ELF-1 (cell line): Measurements from ENCODE around the gene APOBEC3H.

Experiments used
- DNase-seq: peaks from one replicate; pipeline ENCODE4 v3.0.0-alpha.2; 2016; ENCODE audit warnings: low read depth, low spot score

Gene APOBEC3H

DNA sequence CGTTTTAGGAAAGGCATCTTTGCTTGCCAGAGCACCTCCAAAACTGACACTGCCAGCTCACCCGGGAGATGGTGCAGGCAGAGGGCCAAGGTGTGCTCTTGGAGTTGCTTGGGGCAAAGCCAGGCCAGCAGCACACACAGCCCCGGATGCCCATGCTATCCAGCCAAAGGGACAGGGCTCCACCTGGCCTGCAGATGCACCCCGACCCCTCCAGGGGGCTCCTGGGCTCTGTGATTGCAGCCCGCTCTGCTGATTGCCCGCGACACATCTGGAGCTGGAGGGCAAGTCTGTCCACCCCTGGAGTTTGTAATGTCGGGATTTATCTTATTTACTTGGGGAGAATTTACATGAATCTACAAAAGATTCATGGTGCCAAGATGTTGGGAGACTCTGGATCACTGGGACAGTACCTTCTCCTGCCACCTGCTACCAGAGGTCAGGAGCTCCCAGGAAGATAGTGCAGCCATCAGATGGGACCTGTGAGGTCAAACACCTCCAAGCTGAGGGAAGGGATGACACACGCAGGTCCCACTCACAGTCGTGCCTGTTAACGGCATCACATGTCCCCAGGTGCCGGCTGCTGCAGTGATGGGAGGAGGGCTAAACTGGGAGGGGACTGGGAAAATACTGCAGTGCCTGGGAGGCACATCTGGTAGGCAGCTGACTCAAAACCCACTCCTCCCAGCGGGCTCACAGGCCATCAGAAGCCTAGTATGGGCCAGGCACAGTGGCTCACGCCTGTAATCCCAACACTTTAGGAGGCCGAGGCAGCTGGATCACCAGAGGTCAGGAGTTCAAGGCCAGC lies 38.2 kb downstream of the APOBEC3H start:
- DNase-seq, result peak; percentile 86

- DNase-seq, result no peak
Observed at GRCh38 chr22:39136317-39136716, 39.3 kb downstream of the APOBEC3H start.

GRCh38 chr22:39138357-39138997 lies 41.4 kb downstream of the APOBEC3H start:
- no peak for DNase-seq

DNA sequence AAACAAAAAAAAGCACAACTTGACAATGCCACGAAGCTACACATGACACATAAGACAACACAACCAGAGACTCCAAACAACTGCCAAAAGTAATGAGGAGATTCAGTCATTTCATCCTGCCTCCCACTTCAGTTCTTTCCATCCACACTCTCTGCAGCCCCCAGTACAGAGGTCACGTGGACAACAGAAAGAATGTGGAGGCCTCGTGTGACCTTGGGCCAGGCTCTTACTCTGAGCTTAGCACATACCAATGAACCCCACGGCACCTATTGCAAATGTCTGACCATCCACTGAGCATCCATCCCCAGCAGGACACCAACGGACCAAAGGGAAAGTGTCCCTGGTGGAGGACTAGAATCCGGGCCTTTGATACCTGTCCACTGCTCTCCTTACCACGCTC lies 42.9 kb downstream of the APOBEC3H start:
- no peak for DNase-seq

- no peak for DNase-seq
Observed at GRCh38 chr22:39142088-39142680, 45.1 kb downstream of the APOBEC3H start.

DNA sequence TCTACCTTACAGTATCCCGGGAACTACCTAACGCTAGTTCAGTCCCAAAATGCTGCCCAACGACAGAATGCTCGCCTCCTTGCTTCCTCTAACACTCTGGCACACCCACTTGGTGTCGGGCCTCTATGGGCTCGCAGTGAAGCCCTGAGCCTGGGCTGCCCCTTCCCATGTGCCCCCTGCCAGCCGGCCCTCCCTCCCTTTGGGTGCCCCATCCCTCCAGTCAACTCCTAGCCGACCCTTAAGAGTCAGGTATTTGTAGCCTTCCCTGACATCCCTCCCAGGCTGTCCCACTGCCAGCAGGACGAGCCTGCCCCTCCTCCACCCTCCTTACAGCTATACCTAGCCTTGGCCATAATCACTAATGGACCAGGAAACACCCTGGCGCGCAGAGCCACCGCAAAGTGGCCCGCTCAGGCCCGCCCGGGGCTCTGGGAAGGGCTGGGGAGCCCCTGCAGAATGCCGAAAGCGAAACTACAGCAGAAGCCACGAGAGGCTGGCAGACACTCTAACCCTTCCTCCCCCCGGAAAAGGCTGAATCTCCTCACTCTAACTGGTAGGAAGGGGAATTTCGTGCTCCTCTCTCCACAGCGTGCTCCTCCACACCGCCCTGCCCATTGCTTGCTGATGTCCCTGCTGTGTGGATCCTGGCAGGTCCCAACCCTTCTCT lies 47.2 kb downstream of the APOBEC3H start:
- DNase-seq, result peak; percentile 45

DNA sequence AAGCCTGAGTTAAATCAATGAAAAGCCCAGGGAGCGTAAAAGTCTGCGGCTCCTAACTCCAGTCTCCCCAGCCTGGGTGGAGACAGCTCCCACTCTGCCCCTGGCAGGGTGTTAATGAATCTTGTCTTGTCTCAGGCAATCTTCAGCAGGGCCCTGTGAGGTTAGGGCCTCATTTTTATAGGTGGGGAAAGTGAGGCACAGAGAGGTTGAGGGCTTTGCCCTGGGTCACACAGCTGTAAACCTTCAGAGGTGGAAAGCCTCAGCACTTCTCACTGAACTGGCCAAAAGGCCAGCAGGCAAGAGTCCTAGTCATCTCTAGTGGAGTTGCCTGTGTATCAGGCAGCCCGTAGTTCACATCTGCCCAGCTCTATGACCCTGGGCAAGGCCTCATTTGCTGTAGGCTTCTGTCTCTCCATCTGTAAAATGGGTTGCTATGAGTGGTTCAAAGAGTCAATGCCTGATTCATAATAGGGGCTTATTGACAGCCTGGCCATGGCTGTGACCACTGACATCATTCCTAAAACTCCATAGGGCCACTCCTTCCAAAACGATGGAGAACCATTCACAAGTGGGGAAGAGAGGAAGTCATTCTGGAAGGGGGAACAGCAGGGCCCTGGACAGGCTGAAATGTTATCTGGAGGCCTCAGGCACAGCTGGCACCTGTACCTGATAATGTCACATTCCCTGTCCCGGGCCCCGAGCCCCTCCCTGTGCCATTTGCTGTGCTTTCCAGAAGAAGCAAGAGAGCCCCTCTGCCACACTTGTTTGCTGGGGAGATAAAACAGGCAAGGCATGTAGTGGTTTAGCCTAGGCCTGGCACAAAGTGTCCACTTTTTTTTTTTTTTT lies 49.4 kb downstream of the APOBEC3H start:
- DNase-seq, result no peak

DNA sequence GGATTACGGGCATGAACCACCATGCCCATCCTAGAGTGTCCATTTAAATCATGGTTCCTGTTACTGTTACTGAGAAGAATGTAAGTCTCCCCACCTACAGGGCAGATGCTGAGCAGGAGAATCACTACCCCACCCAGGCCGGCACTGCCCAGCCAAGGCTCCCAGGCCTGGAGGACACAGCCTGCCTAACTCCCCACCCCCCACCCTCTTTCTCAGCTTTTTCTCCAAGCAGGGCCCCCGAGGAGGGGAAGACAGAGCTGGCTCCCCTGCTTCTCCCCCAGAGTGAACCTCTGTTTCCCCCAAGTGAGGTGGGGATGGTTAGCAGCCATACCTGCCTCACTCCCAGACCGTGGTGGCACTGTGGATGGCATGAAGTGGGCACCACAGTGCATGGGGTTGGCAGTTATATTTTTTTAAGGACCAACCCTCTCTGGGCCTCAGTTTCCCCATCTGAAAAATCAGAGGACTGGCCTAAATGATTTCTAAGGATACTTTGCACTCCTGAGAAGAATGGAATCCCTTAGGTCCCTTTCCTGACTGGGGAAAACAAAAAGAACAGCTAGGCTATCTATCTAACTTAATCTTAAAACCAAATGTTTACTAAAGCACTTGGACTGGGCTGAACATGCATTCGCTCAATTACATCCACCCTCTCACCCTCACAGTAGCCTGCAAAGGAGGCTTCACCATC lies 50.4 kb downstream of the APOBEC3H start:
- DNase-seq, result no peak

GRCh38 chr22:39148026-39148726 lies 51.1 kb downstream of the APOBEC3H start:
- no peak for DNase-seq

- DNase-seq, result peak; percentile 61
Observed at GRCh38 chr22:39148727-39149535, 51.9 kb downstream of the APOBEC3H start.

GRCh38 chr22:39149915-39150847 lies 53.1 kb downstream of the APOBEC3H start:
- DNase-seq, result no peak

DNA sequence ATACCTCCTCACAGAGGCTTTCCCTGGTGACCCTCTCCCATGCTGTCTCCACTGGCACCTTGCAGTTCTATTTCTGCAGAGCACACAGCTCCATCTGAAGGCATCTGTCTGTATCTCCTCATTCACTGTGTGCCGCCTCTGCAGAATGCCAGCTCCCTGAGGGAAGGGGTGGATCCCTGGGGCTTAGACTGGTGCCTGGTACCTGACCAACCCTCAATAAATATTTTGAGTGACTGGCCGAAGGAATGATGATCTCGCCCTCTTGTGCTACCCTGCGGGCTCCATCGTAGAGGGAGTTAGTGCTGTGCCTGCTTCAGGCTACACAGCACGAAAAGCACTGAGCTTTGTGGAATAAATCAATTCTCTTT lies 53.8 kb downstream of the APOBEC3H start:
- DNase-seq, result no peak

GRCh38 chr22:39151329-39151975 lies 54.4 kb downstream of the APOBEC3H start:
- DNase-seq, result no peak

DNA sequence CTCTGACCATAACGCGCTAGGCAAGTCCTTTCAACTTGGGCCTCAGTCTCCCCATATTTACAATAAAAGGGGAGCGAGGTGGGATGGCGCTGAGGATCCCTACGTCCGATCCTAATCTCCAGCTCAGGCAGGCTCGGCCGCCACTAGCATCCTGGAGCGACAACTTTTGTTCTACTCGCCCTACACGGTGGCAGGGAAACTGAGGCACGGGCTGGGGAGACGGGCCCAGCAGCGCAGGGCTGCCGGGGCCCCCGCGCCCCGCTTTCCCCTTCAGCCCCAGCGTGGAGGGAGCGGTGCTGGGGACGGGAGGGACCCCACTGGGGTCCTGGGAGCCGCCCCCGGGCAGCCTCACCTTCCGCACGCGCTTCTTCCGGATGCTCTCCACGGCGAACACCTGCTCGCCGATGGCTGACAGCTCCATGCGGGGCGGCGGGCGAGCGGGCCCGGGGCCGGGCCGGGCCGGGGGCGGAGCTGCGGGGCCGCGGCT lies 55.0 kb downstream of the APOBEC3H start:
- DNase-seq, result no peak

GRCh38 chr22:39152511-39153219 lies 55.6 kb downstream of the APOBEC3H start, which contains the start of gene CBX7:
Gene CBX7, minus strand, starts transcription at chr22:39152680. Its CDS starts 236 bp downstream, at chr22:39152444.
- DNase-seq, result peak; percentile 62

- DNase-seq, result no peak
Observed at GRCh38 chr22:39153220-39153717, 56.2 kb downstream of the APOBEC3H start.
